Naive thymus-derived CD4-positive, alpha-beta T cell (primary cell): Measurements from ENCODE around the gene CDK17. TPM values are rescaled to one million over a fixed set of nuclear protein-coding genes. Genes with fewer than 3 reads are reported as not detected.

ENCODE experiments used
- ATAC-seq: fragments of 150-1000 bp; cut with Tn5 transposase; 2 replicates; pipeline ENCODE4 v1.10.0; 2021; ENCODE audit warnings: mild to moderate bottlenecking, moderate library complexity
- CTCF ChIA-PET: fragments of 350-600 bp; sonication (Branson Sonifier 250); formaldehyde crosslinking; loops from one replicate; lab custom pipeline; 2021; ENCODE audit warnings: antibody characterized with exemption; lab: Charles Lee
- POLR2A ChIA-PET: fragments of 350-600 bp; sonication (Branson Sonifier 250); formaldehyde crosslinking; loops from one replicate; lab custom pipeline; 2021; ENCODE audit warnings: antibody characterized with exemption, inconsistent platforms; lab: Charles Lee
- DNase-seq, 9 donors: peaks; one replicate each; pipeline versions ENCODE4 v3.0.0 to v3.0.0-alpha.2; 2020 to 2022; ENCODE audit warnings: mixed read lengths in 1 of 9
- H3K27ac ChIP-seq: one replicate; pipeline ENCODE4 v1.7.0; 2013; ENCODE audit warnings: mild to moderate bottlenecking, low read depth, low read length, moderate library complexity
- H3K27me3 ChIP-seq, 2 donors: one replicate each; pipeline ENCODE4 v1.7.0; 2013; ENCODE audit warnings: low read length in 2 of 2, mild to moderate bottlenecking in 2 of 2, moderate library complexity in 2 of 2; ENCODE audit not compliant: control insufficient read depth in 2 of 2, insufficient read depth in 2 of 2
- H3K36me3 ChIP-seq, 3 experiments: 1 replicate in 2 of 3; 2 replicates in 1 of 3; pipeline ENCODE4 v1.7.0; 2013; ENCODE audit warnings: low read length in 3 of 3, mild to moderate bottlenecking in 3 of 3, moderate library complexity in 1 of 3; ENCODE audit not compliant: insufficient read depth in 3 of 3, control insufficient read depth in 2 of 3
- H3K4me1 ChIP-seq, 2 donors: one replicate each; pipeline ENCODE4 v1.7.0; 2013; ENCODE audit warnings: low read length in 2 of 2, mild to moderate bottlenecking in 2 of 2, moderate library complexity in 1 of 2; ENCODE audit not compliant: control insufficient read depth in 2 of 2, insufficient read depth in 2 of 2
- H3K4me3 ChIP-seq: 2 replicates; pipeline ENCODE4 v1.7.0; 2013; ENCODE audit warnings: mild to moderate bottlenecking, low read length
- H3K9me3 ChIP-seq, 3 experiments: 1 replicate in 2 of 3; 2 replicates in 1 of 3; pipeline ENCODE4 v1.7.0; 2013; ENCODE audit warnings: low read length in 3 of 3; ENCODE audit not compliant: control insufficient read depth in 2 of 3
- H3K27ac Mint-ChIP-seq, 9 donors: one replicate each; pipeline ENCODE4 v1.8.0; 2020 to 2022; ENCODE audit warnings: mixed read lengths in 9 of 9, mild to moderate bottlenecking in 8 of 9, moderate library complexity in 5 of 9, inconsistent platforms in 2 of 9
- H3K27me3 Mint-ChIP-seq, 5 donors: one replicate each; pipeline ENCODE4 v1.8.0; 2021 to 2022; ENCODE audit warnings: mixed read lengths in 5 of 5, mild to moderate bottlenecking in 1 of 5
- H3K36me3 Mint-ChIP-seq, 5 donors: one replicate each; pipeline ENCODE4 v1.8.0; 2020 to 2022; ENCODE audit warnings: mixed read lengths in 5 of 5, mild to moderate bottlenecking in 3 of 5, inconsistent platforms in 1 of 5
- H3K4me1 Mint-ChIP-seq, 7 donors: one replicate each; pipeline ENCODE4 v1.8.0; 2020 to 2022; ENCODE audit warnings: mixed read lengths in 7 of 7, mild to moderate bottlenecking in 3 of 7, inconsistent platforms in 1 of 7
- H3K4me3 Mint-ChIP-seq, 10 donors: one replicate each; pipeline ENCODE4 v1.8.0; 2020 to 2022; ENCODE audit warnings: mild to moderate bottlenecking in 10 of 10, mixed read lengths in 10 of 10, moderate library complexity in 6 of 10, inconsistent platforms in 2 of 10
- H3K9me3 Mint-ChIP-seq, 11 donors: one replicate each; pipeline ENCODE4 v1.8.0; 2020 to 2022; ENCODE audit warnings: mixed read lengths in 11 of 11, mild to moderate bottlenecking in 4 of 11, inconsistent platforms in 1 of 11, moderate library complexity in 1 of 11
- intact Hi-C, 2 donors: fragments of 100-400 bp; cut with micrococcal nuclease; formaldehyde crosslinking; loops; one replicate each; pipeline ENCODE4 v1.15.1; 2023
- polyA plus RNA-seq, 2 donors: library from polyadenylated mRNA; unstranded; fragments of 300-500 nt; fragmentation: Illumina TruSeq; gene quantifications; one replicate each; pipeline ENCODE4 v1.2.3, GENCODE V29; 2021
- total RNA-seq, 6 experiments: library from RNA in 5 of 6; stranded (reverse) in 5 of 6; gene quantifications; 1 replicate in 5 of 6; 2 replicates in 1 of 6; pipeline ENCODE4 v1.2.3 and lab custom pipeline; 2021 to 2026

The CDK17 gene
- total and polyA plus RNA-seq, 7 experiments from 2014 or later: 30.0 to 112 (median 67.0) TPM

GRCh38 chr12:96237035-96237434, 163.2 kb downstream of the CDK17 start:
- Histone ChIP-seq H3K27ac (peak overlapping the region; percentile 20), H3K9me3 (no peaks in the 10 kb centered on the region), H3K4me3 (no peak overlapping the region), H3K27me3 (no peaks in the 10 kb centered on the region), H3K36me3 (no peaks in the 10 kb centered on the region), H3K4me1 (peaks cover 37 to 57% of the 10 kb centered on the region in 2 donors)
- CTCF ChIA-PET: no interaction called here
- POLR2A ChIA-PET: interaction anchor here (1.3 kb wide), 1 partner anchor 164 kb away, joined by 5 read pairs; the partner anchor contains the start of gene CDK17
- peaks cover 0 to 2% (median 0%) of the 10 kb centered on the region in 11 donors for H3K9me3 Mint-ChIP-seq
- no peak for ATAC-seq
- no peaks in the 10 kb centered on the region for H3K27me3 Mint-ChIP-seq
- intact Hi-C loops: no loop called here
- peaks cover 0 to 25% (median 4%) of the 10 kb centered on the region in 5 donors for H3K36me3 Mint-ChIP-seq
- H3K27ac Mint-ChIP-seq: peak overlapping the region; percentile 39 to 89 (median 80)
- peaks cover 45 to 87% (median 74%) of the 10 kb centered on the region in 7 donors for H3K4me1 Mint-ChIP-seq
- DNase-seq: no peak
- peak overlapping the region; percentile 10 to 76 (median 56) for H3K4me3 Mint-ChIP-seq

DNA sequence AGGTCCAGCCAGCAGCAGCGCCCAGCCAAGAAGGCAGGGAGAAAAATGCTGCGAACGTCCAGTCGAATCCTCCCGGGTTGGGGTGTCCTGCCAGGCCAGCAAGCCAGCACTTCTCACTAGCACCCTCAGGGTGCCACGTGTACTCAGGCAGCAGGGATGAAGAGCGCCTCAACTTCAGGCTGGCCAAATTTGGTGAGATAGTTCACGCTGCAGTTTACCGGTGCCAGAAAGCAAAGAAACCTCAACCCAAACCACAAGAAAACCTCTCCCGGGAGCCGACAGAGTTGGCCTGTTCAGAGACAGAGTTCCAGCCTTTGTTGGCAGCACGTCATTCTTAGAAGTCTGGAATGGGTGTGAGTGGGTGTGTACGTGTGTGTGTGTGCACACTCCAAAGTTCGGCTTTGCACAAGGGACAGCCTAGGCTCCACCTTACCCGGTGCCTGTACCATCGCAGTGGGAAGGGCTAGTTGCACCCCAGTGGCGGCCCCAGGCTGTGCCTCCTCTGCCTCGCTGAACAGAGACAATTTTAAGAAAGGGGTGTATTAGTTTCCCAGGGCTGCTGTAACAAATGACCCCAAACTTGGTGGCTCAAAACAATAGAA, 163.9 kb downstream of the CDK17 start:
- POLR2A ChIA-PET: interaction anchor here (1.3 kb wide), 1 partner anchor 164 kb away, joined by 5 read pairs; the partner anchor contains the start of gene CDK17
- Histone ChIP-seq H3K36me3 (no peaks in the 10 kb centered on the region), H3K4me3 (no peak overlapping the region), H3K4me1 (peaks cover 32 to 51% of the 10 kb centered on the region in 2 donors), H3K9me3 (no peaks in the 10 kb centered on the region), H3K27me3 (no peaks in the 10 kb centered on the region), H3K27ac (peak overlapping the region; percentile 10)
- Mint-ChIP-seq H3K9me3 (peaks cover 0 to 2% (median 0%) of the 10 kb centered on the region in 11 donors), H3K27ac (peak overlapping the region; percentile 53 to 89 (median 80)), H3K4me1 (peaks cover 40 to 84% (median 72%) of the 10 kb centered on the region in 7 donors), H3K36me3 (peaks cover 0 to 24% (median 7%) of the 10 kb centered on the region in 5 donors), H3K27me3 (no peaks in the 10 kb centered on the region), H3K4me3 (peak overlapping the region; percentile 41 to 76 (median 62))
- DNase-seq: peak in 7 of 9 donors; percentile 45 to 65 (median 56)
- CTCF ChIA-PET: no interaction called here
- intact Hi-C loops: no loop called here
- ATAC-seq: peak; percentile 76

DNA sequence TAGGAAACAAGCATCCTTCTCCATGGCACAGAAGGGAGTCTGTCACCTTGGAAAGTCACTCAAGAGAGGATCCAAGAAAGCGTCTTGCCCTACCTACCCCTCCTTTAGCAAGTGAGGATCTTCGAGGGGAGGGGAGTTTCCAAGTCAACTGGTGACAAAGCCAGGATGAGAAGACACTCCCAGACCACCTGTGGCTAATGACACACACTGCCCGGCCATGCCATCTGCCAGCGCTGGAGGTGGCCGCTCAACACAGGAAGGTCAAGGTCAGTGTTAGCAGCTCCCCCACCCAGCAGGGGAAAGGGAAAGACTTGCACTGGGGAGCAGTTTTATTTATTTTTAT, 164.8 kb downstream of the CDK17 start:
- no peaks in the 10 kb centered on the region for H3K36me3 ChIP-seq
- peaks cover 24 to 42% of the 10 kb centered on the region in 2 donors for H3K4me1 ChIP-seq
- no peak for ATAC-seq
- Mint-ChIP-seq H3K4me3 (peak overlapping the region in 5 of 10 donors; percentile 5 to 55 (median 41)), H3K27me3 (no peaks in the 10 kb centered on the region), H3K9me3 (peaks cover 0 to 2% (median 0%) of the 10 kb centered on the region in 11 donors), H3K27ac (peak overlapping the region in 7 of 9 donors; percentile 14 to 83 (median 74)), H3K4me1 (peaks cover 34 to 75% (median 63%) of the 10 kb centered on the region in 7 donors), H3K36me3 (peaks cover 0 to 23% (median 7%) of the 10 kb centered on the region in 5 donors)
- POLR2A ChIA-PET: no interaction called here
- no peak overlapping the region for H3K4me3 ChIP-seq
- CTCF ChIA-PET: interaction anchor here (0.9 kb wide), 1 partner anchor 21 kb away, joined by 9 read pairs; no protein-coding TSS in a partner anchor
- H3K27ac ChIP-seq: no peak overlapping the region
- no peaks in the 10 kb centered on the region for H3K27me3 ChIP-seq
- intact Hi-C loops: no loop called here
- H3K9me3 ChIP-seq: no peaks in the 10 kb centered on the region
- DNase-seq: no peak

- intact Hi-C loops: no loop called here
- CTCF ChIA-PET: interaction anchor here (0.9 kb wide), 1 partner anchor 20 kb away, joined by 9 read pairs; no protein-coding TSS in a partner anchor
- Mint-ChIP-seq H3K4me1 (peaks cover 33 to 69% (median 57%) of the 10 kb centered on the region in 7 donors), H3K27me3 (no peaks in the 10 kb centered on the region), H3K4me3 (peak overlapping the region in 5 of 10 donors; percentile 5 to 55 (median 45)), H3K27ac (peak overlapping the region in 8 of 9 donors; percentile 14 to 83 (median 69)), H3K9me3 (peaks cover 0 to 2% (median 0%) of the 10 kb centered on the region in 11 donors), H3K36me3 (peaks cover 0 to 23% (median 7%) of the 10 kb centered on the region in 5 donors)
- no peak for ATAC-seq
- POLR2A ChIA-PET: interaction anchor here (1.3 kb wide), 1 partner anchor 166 kb away, joined by 3 read pairs; the partner anchor contains the start of gene CDK17
- Histone ChIP-seq H3K27ac (no peak overlapping the region), H3K36me3 (no peaks in the 10 kb centered on the region), H3K9me3 (no peaks in the 10 kb centered on the region), H3K4me1 (peaks cover 24 to 36% of the 10 kb centered on the region in 2 donors), H3K27me3 (no peaks in the 10 kb centered on the region), H3K4me3 (no peak overlapping the region)
- no peak for DNase-seq
These were observed 165.4 kb downstream of the CDK17 start for GRCh38 chr12:96234591-96235483.

GRCh38 chr12:96233939-96234461, 166.2 kb downstream of the CDK17 start:
- CTCF ChIA-PET: no interaction called here
- Mint-ChIP-seq H3K36me3 (peaks cover 0 to 21% (median 7%) of the 10 kb centered on the region in 5 donors), H3K4me1 (peaks cover 34 to 62% (median 54%) of the 10 kb centered on the region in 7 donors), H3K4me3 (peak overlapping the region in 1 of 10 donors; percentile 58), H3K9me3 (peaks cover 0 to 2% (median 0%) of the 10 kb centered on the region in 11 donors), H3K27ac (peak overlapping the region in 3 of 9 donors; percentile 1 to 28 (median 25)), H3K27me3 (no peaks in the 10 kb centered on the region)
- Histone ChIP-seq H3K36me3 (no peaks in the 10 kb centered on the region), H3K4me3 (no peak overlapping the region), H3K27me3 (no peaks in the 10 kb centered on the region), H3K9me3 (no peaks in the 10 kb centered on the region), H3K27ac (no peak overlapping the region), H3K4me1 (peaks cover 24 to 36% of the 10 kb centered on the region in 2 donors)
- intact Hi-C loops: no loop called here
- ATAC-seq (no peak), DNase-seq (no peak)
- POLR2A ChIA-PET: interaction anchor here (1.3 kb wide), 1 partner anchor 167 kb away, joined by 3 read pairs; the partner anchor contains the start of gene CDK17

DNA sequence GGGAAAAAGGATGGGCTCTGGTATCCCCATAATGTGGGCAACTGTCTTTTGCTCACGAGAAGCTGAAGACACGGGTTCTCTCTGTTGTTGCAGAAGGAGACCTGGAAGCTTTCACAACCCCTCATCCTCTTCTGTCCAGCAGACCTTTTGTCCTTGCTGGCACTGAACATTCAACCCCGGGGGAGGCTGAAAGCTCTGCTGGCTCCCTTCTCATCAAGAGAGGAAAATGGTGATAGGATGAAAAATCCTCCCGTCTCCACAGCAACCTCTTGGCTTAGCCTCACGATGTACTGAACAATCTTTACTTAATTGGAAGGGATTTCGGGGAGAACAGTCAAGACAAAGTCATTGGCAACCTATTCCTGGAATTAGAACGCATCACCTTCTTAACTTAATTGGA, 167.1 kb downstream of the CDK17 start:
- Mint-ChIP-seq H3K36me3 (peaks cover 0 to 21% (median 9%) of the 10 kb centered on the region in 5 donors), H3K4me3 (no peak overlapping the region), H3K9me3 (peaks cover 0 to 2% (median 0%) of the 10 kb centered on the region in 11 donors), H3K27me3 (no peaks in the 10 kb centered on the region), H3K27ac (peak overlapping the region in 3 of 9 donors; percentile 12 to 32 (median 17)), H3K4me1 (peaks cover 33 to 54% (median 47%) of the 10 kb centered on the region in 7 donors)
- no peaks in the 10 kb centered on the region for H3K9me3 ChIP-seq
- no peak overlapping the region for H3K27ac ChIP-seq
- POLR2A ChIA-PET: interaction anchor here (1.3 kb wide), 1 partner anchor 167 kb away, joined by 3 read pairs; the partner anchor contains the start of gene CDK17
- ATAC-seq (no peak), DNase-seq (no peak)
- intact Hi-C loops: no loop called here
- peaks cover 24 to 28% of the 10 kb centered on the region in 2 donors for H3K4me1 ChIP-seq
- H3K4me3 ChIP-seq: no peak overlapping the region
- H3K36me3 ChIP-seq: no peaks in the 10 kb centered on the region
- CTCF ChIA-PET: no interaction called here
- no peaks in the 10 kb centered on the region for H3K27me3 ChIP-seq
